ENCODE measurements around the gene TBC1D9B.
"Not testable (repeated sequence)": the region's sequence is repeated elsewhere in the genome, so short reads cannot be mapped to it uniquely, and the experiment has no call there.

Gene TBC1D9B

GRCh38 chr5:179885491-179886090 is 22.1 kb downstream of the TBC1D9B start:
- no peak for DNase-seq (ENCODE audit: low spot score)

GRCh38 chr5:179883163-179883562 is 24.5 kb downstream of the TBC1D9B start:
- no peak for DNase-seq (ENCODE audit: low spot score)

- no peak for DNase-seq (ENCODE audit: low spot score)
These were observed 25.4 kb downstream of the TBC1D9B start for GRCh38 chr5:179882338-179882737.

GRCh38 chr5:179880848-179881590 is 26.7 kb downstream of the TBC1D9B start:
- DNase-seq (ENCODE audit: low spot score), result no peak

GRCh38 chr5:179880066-179880650 is 27.5 kb downstream of the TBC1D9B start:
- DNase-seq (ENCODE audit: low spot score), result no peak

GRCh38 chr5:179879690-179880010 is 28.0 kb downstream of the TBC1D9B start:
- no peak for DNase-seq (ENCODE audit: low spot score)

GRCh38 chr5:179879003-179879689 is 28.6 kb downstream of the TBC1D9B start:
- DNase-seq (ENCODE audit: low spot score), result no peak

- DNase-seq (ENCODE audit: low spot score), result no peak
These were observed 29.3 kb downstream of the TBC1D9B start for GRCh38 chr5:179878222-179879002.

- no peak for DNase-seq (ENCODE audit: low spot score)
These were observed 31.1 kb downstream of the TBC1D9B start for GRCh38 chr5:179876610-179876952.

GRCh38 chr5:179875741-179876609 is 31.7 kb downstream of the TBC1D9B start:
- DNase-seq (ENCODE audit: low spot score), result no peak

- DNase-seq (ENCODE audit: low spot score), result no peak
These were observed 33.0 kb downstream of the TBC1D9B start for GRCh38 chr5:179874536-179875292.

GRCh38 chr5:179874136-179874535 is 33.6 kb downstream of the TBC1D9B start:
- no peak for DNase-seq (ENCODE audit: low spot score)

GRCh38 chr5:179873588-179874110 is 34.0 kb downstream of the TBC1D9B start:
- DNase-seq (ENCODE audit: low spot score), result no peak

- no peak for DNase-seq (ENCODE audit: low spot score)
These were observed 34.7 kb downstream of the TBC1D9B start for GRCh38 chr5:179872828-179873575.

- no peak for DNase-seq (ENCODE audit: low spot score)
These were observed 35.5 kb downstream of the TBC1D9B start for GRCh38 chr5:179872055-179872827.

- DNase-seq (ENCODE audit: low spot score), result not testable (repeated sequence)
These were observed 36.2 kb downstream of the TBC1D9B start for GRCh38 chr5:179871533-179871932.

GRCh38 chr5:179870952-179871351 is 36.7 kb downstream of the TBC1D9B start:
- DNase-seq (ENCODE audit: low spot score), result no peak

GRCh38 chr5:179870403-179870903 is 37.2 kb downstream of the TBC1D9B start:
- peak; percentile 23 for DNase-seq (ENCODE audit: low spot score)

Data from kidney capillary endothelial cell (primary cell).